ENCODE results near the gene GPSM1. TPM values are rescaled to one million over a fixed set of nuclear protein-coding genes. Genes with fewer than 3 reads are reported as not detected.
"Not testable (repeated sequence)": the region's sequence is repeated elsewhere in the genome, so short reads cannot be mapped to it uniquely, and the experiment has no call there.

Gene GPSM1
- total RNA-seq, 1 experiment from 2014 or later, result 14.2 TPM

DNA sequence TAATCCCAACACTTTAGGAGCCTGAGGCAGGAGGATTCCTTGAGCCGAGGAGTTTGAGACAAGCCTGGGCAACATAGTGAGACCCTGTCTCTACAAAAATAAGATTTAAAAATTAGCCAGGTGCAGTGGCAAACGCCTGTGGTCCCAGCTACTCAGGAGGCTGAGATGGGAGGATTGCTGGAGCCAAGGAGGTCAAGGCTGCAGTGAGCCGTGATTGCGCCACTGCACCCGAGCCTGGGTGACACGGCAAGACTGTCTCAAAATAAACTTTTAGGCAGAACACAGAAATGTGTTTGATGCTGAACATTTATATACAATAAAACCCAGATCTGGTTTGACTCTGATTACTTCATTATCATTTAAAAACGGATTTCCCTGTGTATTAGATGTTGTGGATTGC lies 78.1 kb downstream of the GPSM1 start:
- POLR2A ChIA-PET, result no interaction called here
- peaks cover 16% of the 10 kb centered on the region for H3K4me1 Mint-ChIP-seq
- H3K36me3 Mint-ChIP-seq, result peaks cover 59% of the 10 kb centered on the region
- H3K4me3 Mint-ChIP-seq, result no peak overlapping the region
- DNase-seq (ENCODE audit: low spot score) (no peak), ATAC-seq (no peak)
- CTCF ChIA-PET, result interaction anchor here (1.6 kb wide), 1 partner anchor 60 kb away, joined by 3 read pairs; no protein-coding TSS in a partner anchor
- H3K27ac Mint-ChIP-seq, result no peak overlapping the region
- TF ChIP-seq GTF2I (CRISPR knock-in tag; conservative IDR thresholded peaks at IDR 0.05) (no peak), NFE2L1 (CRISPR knock-in tag; IDR thresholded peaks at IDR 0.05) (no peak), SMAD3 (CRISPR knock-in tag; IDR thresholded peaks at IDR 0.05; ENCODE audit: borderline replicate concordance) (no peak), MYBL2 (CRISPR knock-in tag; IDR thresholded peaks at IDR 0.05) (no peak), ZNF138 (CRISPR knock-in tag; conservative IDR thresholded peaks at IDR 0.05) (no peak), PRRX2 (CRISPR knock-in tag; IDR thresholded peaks at IDR 0.05) (no peak), ATF1 (CRISPR knock-in tag; IDR thresholded peaks at IDR 0.05) (no peak), ETV6 (CRISPR knock-in tag; IDR thresholded peaks at IDR 0.05) (no peak), JAZF1 (CRISPR knock-in tag; IDR thresholded peaks at IDR 0.05) (no peak)
- TF ChIP-seq, protein P1, sequence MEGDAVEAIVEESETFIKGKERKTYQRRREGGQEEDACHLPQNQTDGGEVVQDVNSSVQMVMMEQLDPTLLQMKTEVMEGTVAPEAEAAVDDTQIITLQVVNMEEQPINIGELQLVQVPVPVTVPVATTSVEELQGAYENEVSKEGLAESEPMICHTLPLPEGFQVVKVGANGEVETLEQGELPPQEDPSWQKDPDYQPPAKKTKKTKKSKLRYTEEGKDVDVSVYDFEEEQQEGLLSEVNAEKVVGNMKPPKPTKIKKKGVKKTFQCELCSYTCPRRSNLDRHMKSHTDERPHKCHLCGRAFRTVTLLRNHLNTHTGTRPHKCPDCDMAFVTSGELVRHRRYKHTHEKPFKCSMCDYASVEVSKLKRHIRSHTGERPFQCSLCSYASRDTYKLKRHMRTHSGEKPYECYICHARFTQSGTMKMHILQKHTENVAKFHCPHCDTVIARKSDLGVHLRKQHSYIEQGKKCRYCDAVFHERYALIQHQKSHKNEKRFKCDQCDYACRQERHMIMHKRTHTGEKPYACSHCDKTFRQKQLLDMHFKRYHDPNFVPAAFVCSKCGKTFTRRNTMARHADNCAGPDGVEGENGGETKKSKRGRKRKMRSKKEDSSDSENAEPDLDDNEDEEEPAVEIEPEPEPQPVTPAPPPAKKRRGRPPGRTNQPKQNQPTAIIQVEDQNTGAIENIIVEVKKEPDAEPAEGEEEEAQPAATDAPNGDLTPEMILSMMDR (IDR thresholded peaks at IDR 0.05), result no peak
- TF ChIP-seq, protein P2, sequence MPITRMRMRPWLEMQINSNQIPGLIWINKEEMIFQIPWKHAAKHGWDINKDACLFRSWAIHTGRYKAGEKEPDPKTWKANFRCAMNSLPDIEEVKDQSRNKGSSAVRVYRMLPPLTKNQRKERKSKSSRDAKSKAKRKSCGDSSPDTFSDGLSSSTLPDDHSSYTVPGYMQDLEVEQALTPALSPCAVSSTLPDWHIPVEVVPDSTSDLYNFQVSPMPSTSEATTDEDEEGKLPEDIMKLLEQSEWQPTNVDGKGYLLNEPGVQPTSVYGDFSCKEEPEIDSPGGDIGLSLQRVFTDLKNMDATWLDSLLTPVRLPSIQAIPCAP (CRISPR knock-in tag; IDR thresholded peaks at IDR 0.05), result no peak
- TF ChIP-seq, protein P3, sequence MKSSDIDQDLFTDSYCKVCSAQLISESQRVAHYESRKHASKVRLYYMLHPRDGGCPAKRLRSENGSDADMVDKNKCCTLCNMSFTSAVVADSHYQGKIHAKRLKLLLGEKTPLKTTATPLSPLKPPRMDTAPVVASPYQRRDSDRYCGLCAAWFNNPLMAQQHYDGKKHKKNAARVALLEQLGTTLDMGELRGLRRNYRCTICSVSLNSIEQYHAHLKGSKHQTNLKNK (CRISPR knock-in tag; IDR thresholded peaks at IDR 0.05), result no peak
- TF ChIP-seq, protein P4, sequence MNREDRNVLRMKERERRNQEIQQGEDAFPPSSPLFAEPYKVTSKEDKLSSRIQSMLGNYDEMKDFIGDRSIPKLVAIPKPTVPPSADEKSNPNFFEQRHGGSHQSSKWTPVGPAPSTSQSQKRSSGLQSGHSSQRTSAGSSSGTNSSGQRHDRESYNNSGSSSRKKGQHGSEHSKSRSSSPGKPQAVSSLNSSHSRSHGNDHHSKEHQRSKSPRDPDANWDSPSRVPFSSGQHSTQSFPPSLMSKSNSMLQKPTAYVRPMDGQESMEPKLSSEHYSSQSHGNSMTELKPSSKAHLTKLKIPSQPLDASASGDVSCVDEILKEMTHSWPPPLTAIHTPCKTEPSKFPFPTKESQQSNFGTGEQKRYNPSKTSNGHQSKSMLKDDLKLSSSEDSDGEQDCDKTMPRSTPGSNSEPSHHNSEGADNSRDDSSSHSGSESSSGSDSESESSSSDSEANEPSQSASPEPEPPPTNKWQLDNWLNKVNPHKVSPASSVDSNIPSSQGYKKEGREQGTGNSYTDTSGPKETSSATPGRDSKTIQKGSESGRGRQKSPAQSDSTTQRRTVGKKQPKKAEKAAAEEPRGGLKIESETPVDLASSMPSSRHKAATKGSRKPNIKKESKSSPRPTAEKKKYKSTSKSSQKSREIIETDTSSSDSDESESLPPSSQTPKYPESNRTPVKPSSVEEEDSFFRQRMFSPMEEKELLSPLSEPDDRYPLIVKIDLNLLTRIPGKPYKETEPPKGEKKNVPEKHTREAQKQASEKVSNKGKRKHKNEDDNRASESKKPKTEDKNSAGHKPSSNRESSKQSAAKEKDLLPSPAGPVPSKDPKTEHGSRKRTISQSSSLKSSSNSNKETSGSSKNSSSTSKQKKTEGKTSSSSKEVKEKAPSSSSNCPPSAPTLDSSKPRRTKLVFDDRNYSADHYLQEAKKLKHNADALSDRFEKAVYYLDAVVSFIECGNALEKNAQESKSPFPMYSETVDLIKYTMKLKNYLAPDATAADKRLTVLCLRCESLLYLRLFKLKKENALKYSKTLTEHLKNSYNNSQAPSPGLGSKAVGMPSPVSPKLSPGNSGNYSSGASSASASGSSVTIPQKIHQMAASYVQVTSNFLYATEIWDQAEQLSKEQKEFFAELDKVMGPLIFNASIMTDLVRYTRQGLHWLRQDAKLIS (CRISPR knock-in tag; IDR thresholded peaks at IDR 0.05; ENCODE audit: borderline replicate concordance), result no peak
- TF ChIP-seq, protein P5, sequence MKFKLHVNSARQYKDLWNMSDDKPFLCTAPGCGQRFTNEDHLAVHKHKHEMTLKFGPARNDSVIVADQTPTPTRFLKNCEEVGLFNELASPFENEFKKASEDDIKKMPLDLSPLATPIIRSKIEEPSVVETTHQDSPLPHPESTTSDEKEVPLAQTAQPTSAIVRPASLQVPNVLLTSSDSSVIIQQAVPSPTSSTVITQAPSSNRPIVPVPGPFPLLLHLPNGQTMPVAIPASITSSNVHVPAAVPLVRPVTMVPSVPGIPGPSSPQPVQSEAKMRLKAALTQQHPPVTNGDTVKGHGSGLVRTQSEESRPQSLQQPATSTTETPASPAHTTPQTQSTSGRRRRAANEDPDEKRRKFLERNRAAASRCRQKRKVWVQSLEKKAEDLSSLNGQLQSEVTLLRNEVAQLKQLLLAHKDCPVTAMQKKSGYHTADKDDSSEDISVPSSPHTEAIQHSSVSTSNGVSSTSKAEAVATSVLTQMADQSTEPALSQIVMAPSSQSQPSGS (CRISPR knock-in tag; IDR thresholded peaks at IDR 0.05; ENCODE audit: borderline replicate concordance, low read depth), result no peak
- TF ChIP-seq, protein P6, sequence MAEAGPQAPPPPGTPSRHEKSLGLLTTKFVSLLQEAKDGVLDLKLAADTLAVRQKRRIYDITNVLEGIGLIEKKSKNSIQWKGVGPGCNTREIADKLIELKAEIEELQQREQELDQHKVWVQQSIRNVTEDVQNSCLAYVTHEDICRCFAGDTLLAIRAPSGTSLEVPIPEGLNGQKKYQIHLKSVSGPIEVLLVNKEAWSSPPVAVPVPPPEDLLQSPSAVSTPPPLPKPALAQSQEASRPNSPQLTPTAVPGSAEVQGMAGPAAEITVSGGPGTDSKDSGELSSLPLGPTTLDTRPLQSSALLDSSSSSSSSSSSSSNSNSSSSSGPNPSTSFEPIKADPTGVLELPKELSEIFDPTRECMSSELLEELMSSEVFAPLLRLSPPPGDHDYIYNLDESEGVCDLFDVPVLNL (CRISPR knock-in tag; IDR thresholded peaks at IDR 0.05; ENCODE audit: borderline replicate concordance, low read depth), result no peak
- no peaks in the 10 kb centered on the region for H3K9me3 Mint-ChIP-seq
- H3K27me3 Mint-ChIP-seq (ENCODE audit: low read depth), result no peaks in the 10 kb centered on the region

DNA sequence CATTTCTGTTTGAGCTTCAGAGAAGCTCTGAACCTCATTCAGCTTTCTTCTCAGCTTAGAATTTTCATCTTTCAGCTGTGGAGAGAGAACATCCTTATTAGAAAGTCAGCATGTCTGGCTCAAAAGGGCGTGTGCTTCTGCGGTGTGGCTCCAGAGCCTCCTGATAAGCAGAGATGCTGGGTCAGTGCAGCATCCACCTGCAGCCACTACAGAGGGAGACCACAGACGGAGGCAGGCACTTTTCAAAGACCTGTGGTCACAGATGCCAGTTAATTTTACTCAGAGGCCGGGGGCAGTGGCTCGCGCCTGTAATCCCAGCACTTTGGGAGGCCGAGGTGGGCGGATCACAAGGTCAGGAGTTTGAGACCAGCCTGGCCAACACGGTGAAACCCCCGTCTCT lies 78.6 kb downstream of the GPSM1 start:
- DNase-seq (ENCODE audit: low spot score); H3K27ac Mint-ChIP-seq; CTCF ChIA-PET; ATAC-seq; H3K27me3 Mint-ChIP-seq (ENCODE audit: low read depth); POLR2A ChIA-PET; H3K9me3 Mint-ChIP-seq; H3K4me3 Mint-ChIP-seq: not testable (repeated sequence)
- H3K36me3 Mint-ChIP-seq, result peaks cover 59% of the 10 kb centered on the region
- H3K4me1 Mint-ChIP-seq, result peaks cover 16% of the 10 kb centered on the region

DNA sequence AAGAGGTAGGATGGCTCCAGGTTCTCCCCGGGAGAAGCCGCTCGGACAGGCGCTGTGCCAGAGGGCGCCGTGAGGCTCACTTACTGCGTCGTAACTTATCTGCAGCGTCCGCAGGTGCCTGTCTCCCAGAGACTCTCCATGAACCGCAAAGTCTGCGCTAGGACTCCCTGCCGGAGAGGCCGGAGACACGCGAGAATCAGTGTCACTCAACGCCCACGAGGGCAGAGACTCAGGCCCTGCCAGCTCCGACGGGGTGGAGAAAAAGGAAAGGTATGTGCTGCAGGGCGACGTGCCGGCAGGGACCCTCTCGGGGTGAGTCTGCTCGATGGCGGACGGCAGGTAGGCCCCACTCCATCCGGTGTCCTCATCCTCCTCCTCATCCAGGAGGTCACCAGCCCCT lies 79.7 kb downstream of the GPSM1 start:
- ATAC-seq; H3K27me3 Mint-ChIP-seq (ENCODE audit: low read depth); H3K27ac Mint-ChIP-seq; CTCF ChIA-PET; H3K4me3 Mint-ChIP-seq; DNase-seq (ENCODE audit: low spot score); H3K9me3 Mint-ChIP-seq: not testable (repeated sequence)
- POLR2A ChIA-PET, result interaction anchor here (1.1 kb wide), 1 partner anchor 220 kb away, joined by 3 read pairs; no protein-coding TSS in a partner anchor
- Mint-ChIP-seq H3K36me3 (peaks cover 63% of the 10 kb centered on the region), H3K4me1 (peaks cover 25% of the 10 kb centered on the region)

Data from WTC11 (cell line).